Left hindlimb (tissue), 1 donor: ENCODE data around the gene LTB.
"Not testable (repeated sequence)": the region's sequence is repeated elsewhere in the genome, so short reads cannot be mapped to it uniquely, and the experiment has no call there.

Source experiments
- DNase-seq: peaks from one replicate; pipeline ENCODE4 v3.0.0-alpha.2; 2018

LTB gene

GRCh38 chr6:31597006-31597405 is 14.8 kb upstream of the LTB start:
- no peak for DNase-seq

DNA sequence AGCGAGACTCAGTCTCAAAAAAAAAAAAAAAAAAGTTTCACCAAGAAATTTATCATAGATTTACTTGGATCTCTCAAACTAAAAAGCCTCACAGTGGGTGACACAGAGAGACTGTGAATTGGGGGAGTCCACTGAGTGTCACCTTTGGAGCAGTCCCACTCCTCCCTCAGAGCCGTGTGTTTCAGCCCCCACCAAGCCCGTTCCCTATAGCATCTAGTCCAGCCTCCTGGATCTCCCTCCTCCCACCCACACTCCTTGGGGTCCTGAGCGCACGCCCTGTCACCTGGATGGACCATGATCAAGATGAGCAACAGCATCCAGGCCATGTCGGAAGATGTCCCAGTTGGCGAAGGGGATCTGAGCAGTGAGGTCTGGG is 10.2 kb upstream of the LTB start:
- no peak for DNase-seq

DNA sequence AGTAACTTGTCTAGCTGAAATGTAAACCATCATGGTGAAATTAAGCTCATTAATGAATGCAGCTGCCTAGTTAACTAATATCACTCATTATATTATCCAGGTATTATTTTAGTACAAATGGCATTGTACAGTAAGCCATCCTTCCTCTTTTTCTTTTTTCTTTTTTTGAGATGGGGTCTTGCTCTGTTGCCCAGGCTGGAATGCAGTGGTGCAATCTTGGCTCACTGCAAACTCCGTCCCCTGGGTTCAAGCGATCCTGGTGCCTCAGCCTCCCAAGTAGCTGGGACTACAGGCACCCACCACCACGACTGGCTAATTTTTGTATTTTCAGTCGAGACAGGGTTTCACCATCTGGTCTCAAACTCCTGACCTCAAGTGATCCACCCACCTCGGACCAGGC is 8.5 kb upstream of the LTB start:
- DNase-seq, result not testable (repeated sequence)

DNA sequence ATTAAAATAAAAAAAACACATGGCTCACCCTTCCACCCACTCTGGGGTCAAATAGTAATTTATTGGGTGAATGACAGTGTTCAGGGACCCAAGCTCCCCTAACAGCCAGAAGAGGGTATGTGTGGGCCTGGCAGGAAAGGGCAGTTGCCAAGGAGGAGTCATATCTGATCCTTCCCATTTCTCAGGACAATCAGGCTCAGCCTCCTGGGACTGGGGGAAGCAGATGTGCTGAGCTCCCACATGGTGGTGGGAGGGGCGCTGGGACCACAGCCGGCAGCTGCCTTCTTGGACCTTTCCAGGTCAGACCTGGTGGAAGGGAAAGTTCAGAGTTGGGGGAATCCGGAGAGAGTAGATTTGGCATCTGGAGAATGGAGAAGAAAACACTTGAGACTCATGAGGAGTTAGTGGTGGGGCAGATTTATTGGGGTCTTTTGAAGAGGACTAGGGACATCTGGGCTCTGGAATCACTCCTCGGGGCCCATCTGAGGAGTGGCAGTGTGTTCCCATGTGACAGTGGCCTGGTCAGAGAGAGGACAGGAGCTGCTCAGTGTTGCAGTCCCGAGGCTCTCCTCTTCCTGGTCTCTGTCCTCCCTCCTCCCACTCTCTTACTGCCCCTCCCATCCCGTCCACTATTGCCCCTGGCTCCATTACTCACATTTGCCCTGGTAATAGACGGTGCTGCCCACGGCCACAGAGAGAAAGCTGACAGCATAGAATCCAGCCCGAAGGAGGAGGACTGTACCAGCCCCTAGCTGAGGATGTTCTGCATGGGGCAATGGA is 6.8 kb upstream of the LTB start:
- no peak for DNase-seq

DNA sequence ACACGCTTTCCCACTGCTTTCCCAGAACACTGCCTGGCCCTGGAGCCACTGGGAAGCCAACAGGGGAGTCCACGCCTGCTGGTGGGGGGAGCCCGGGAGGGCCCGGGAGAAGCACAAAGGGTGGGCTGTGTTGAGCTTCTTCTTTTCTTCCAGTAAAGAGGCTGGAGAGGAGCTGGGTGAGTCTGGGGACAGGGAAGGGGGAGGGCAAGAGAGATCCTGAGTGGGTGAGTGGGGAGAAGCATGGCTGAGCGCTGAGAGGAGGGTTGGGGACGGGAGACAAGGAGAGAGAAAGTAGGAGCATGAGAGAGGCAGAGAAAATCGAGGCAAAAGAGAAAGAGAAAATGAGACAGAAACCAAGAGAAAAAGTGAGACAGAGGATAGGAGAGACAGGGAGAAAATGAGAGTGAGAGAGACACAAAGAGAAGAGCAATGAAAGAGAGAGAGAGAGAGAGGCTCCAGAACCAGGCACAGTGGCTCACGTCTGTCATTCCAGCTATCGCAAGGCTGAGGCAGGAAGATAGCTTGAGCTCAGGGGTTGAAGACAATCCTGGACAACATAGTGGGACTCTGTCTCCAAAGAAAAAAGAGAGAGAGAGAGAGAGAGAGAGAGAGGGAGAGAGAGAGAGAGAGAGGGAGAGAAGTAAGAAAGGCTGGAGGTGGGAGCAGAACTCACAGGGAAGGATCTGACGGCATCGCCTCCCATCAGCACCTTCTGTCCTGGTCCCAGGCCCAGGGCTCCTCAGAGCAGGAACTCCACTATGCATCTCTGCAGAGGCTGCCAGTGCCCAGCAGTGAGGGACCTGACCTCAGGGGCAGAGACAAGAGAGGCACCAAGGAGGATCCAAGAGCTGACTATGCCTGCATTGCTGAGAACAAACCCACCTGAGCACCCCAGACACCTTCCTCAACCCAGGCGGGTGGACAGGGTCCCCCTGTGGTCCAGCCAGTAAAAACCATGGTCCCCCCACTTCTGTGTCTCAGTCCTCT is 5.9 kb upstream of the LTB start:
- DNase-seq, result no peak

- DNase-seq, result no peak
Measured at GRCh38 chr6:31586599-31587281, 4.5 kb upstream of the LTB start.

DNA sequence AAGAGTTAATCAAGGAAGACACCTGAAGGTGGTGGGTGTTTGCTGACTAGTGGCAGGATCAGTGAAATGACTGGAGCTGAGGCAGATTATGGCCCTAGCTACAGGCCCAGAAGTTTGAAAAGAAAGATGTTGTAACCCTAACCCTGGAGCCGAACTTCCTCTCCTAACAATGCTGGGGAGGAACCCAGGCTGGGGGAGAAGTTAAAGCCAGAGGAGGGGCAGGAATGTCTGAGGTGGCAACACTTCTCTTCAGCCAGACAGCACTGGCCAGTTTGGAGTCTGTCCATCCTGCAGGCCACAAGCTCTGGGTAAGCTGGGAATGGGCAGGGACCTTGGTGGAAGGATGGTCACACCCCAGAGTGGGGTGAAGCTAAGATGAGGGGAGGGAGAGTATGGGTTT is 3.8 kb upstream of the LTB start, which contains the start of gene LST1:
TSS of gene LST1 (plus strand) at position 270 of the 400 bp plus-strand sequence. CDS start 1,023 bp downstream, outside the sequence.
- no peak for DNase-seq

DNA sequence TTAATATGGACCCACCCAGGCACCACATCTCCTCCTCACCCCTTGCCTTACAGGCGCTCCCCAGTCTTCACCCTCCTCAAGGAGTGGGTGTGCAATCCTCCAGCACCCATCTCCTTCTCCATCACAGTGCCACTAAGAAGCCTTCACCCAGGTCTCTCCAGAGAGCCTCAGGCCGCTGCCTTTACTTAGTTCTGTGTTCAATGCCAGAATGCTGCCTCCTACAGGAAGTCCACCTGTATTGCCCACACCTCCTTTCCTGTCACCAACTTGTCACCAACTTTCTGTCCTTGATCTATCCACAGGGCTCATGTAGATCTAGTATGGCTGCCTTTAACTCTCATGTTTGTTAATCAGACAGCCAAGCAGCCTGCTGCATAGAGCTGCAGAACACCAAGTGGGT is 3.3 kb upstream of the LTB start:
- no peak for DNase-seq

GRCh38 chr6:31581434-31582229 is 592 bp downstream of the LTB start:
- no peak for DNase-seq

- peak; percentile 90 for DNase-seq
Measured at GRCh38 chr6:31580807-31581433, 1.3 kb downstream of the LTB start.

GRCh38 chr6:31580438-31580740 is 1.8 kb downstream of the LTB start:
- no peak for DNase-seq

DNA sequence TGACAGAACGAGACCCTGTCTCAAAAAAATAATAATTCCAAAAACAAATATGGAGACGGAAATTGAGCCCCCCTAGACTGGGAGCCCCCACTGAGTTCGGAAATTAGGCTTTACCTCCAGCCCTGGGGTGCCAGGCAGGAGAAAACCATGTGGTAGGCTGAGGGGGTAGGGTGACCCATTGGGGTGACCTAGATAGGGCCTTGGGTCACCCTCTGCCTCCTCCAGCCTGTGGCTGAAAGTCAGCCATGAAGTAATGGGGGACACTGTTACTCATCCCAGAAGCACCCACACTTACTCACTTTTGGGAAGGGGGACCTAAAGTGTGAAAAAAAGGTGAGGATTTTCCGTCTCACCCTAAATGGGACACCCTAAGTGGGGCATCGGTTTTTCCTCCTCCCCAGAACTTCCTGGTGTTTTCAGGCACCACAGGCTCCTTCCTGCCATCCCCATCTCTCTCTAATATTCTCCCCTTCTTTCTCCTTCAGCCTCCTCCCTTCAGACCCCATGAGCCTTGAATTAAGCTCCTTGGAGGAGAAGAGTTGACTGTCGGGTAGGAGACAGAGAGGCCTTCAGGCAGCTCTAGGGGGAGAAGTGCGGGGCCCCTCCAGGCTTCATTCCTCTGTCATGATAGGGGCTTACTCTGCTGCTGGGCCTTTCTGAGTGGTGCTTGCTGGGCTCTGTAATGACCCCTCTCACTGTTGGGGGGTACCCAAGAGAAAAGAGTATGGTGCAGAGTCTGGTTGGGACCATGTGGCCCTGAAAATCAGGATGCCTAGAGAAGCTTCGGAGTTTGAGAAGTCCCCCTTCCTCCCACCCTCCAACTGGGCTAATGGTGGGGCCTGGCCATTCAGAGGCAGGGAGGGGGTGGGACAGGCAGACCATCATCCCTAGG is 2.4 kb downstream of the LTB start:
- no peak for DNase-seq

DNA sequence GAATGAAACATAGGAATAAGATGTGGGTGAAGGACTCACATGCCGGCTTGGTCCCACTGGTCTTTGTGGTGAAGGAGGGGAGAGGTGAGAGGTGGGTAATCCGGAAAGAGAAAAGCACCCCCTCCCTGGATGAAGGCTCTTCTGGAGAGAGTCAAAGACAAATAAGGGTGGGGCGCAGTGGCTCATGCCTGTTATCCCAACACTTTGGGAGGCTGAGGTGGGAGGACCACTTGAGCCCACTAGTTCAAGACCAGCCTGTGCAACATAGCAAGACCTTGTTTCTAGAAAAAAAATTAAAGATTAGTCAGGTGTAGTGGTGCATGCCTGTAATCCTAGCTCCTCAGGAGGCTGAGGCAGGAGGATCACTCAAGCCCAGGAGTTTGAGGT is 3.1 kb downstream of the LTB start:
- DNase-seq, result no peak

GRCh38 chr6:31578184-31579118 is 3.8 kb downstream of the LTB start:
- DNase-seq, result no peak

DNA sequence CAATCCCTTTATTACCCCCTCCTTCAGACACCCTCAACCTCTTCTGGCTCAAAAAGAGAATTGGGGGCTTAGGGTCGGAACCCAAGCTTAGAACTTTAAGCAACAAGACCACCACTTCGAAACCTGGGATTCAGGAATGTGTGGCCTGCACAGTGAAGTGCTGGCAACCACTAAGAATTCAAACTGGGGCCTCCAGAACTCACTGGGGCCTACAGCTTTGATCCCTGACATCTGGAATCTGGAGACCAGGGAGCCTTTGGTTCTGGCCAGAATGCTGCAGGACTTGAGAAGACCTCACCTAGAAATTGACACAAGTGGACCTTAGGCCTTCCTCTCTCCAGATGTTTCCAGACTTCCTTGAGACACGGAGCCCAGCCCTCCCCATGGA is 4.7 kb downstream of the LTB start:
- no peak for DNase-seq

- no peak for DNase-seq
Measured at GRCh38 chr6:31576897-31577578, 5.2 kb downstream of the LTB start.

DNA sequence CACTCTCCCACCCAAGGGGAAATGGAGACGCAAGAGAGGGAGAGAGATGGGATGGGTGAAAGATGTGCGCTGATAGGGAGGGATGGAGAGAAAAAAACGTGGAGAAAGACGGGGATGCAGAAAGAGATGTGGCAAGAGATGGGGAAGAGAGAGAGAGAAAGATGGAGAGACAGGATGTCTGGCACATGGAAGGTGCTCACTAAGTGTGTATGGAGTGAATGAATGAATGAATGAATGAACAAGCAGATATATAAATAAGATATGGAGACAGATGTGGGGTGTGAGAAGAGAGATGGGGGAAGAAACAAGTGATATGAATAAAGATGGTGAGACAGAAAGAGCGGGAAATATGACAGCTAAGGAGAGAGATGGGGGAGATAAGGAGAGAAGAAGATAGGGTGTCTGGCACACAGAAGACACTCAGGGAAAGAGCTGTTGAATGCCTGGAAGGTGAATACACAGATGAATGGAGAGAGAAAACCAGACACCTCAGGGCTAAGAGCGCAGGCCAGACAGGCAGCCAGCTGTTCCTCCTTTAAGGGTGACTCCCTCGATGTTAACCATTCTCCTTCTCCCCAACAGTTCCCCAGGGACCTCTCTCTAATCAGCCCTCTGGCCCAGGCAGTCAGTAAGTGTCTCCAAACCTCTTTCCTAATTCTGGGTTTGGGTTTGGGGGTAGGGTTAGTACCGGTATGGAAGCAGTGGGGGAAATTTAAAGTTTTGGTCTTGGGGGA is 6.1 kb downstream of the LTB start:
- DNase-seq, result no peak

DNA sequence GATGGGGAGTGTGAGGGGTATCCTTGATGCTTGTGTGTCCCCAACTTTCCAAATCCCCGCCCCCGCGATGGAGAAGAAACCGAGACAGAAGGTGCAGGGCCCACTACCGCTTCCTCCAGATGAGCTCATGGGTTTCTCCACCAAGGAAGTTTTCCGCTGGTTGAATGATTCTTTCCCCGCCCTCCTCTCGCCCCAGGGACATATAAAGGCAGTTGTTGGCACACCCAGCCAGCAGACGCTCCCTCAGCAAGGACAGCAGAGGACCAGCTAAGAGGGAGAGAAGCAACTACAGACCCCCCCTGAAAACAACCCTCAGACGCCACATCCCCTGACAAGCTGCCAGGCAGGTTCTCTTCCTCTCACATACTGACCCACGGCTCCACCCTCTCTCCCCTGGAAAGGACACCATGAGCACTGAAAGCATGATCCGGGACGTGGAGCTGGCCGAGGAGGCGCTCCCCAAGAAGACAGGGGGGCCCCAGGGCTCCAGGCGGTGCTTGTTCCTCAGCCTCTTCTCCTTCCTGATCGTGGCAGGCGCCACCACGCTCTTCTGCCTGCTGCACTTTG is 6.8 kb downstream of the LTB start, which contains the start of gene TNF:
TSS of gene TNF (plus strand) at position 231 of the 567 bp plus-strand sequence. CDS start at position 408, 177 bp downstream.
- DNase-seq, result no peak
